Umbilical cord (tissue), 2 donors: Measurements from ENCODE around the gene SLFNL1. TPM values are rescaled to one million over a fixed set of nuclear protein-coding genes. Genes with fewer than 3 reads are reported as not detected.

Experiments
- DNase-seq: peaks from one replicate; pipeline ENCODE4 v3.0.0-alpha.2; 2015; ENCODE audit warnings: low spot score
- total RNA-seq: library from RNA; depleted of rRNA; stranded (reverse); fragments of >200 nt; gene quantifications from one replicate; pipeline ENCODE4 v1.2.3, GENCODE V29; 2014; ENCODE audit warnings: low replicate concordance; ENCODE audit not compliant: insufficient read depth

Gene SLFNL1
- total RNA-seq, 1 donor from 2014 or later, result 1.9 TPM

- peak; percentile 57 for DNase-seq
Observed at GRCh38 chr1:40986956-40987355, 34.6 kb downstream of the SLFNL1 start.

- no peak for DNase-seq
Observed at GRCh38 chr1:40986328-40986783, 35.2 kb downstream of the SLFNL1 start.

GRCh38 chr1:40985875-40986274 lies 35.6 kb downstream of the SLFNL1 start:
- no peak for DNase-seq

GRCh38 chr1:40985161-40985560 lies 36.4 kb downstream of the SLFNL1 start:
- DNase-seq, result no peak

- no peak for DNase-seq
Observed at GRCh38 chr1:40984531-40984930, 37.0 kb downstream of the SLFNL1 start.

GRCh38 chr1:40984066-40984465 lies 37.5 kb downstream of the SLFNL1 start:
- no peak for DNase-seq

GRCh38 chr1:40983286-40983685 lies 38.2 kb downstream of the SLFNL1 start:
- DNase-seq, result no peak

GRCh38 chr1:40982721-40983120 lies 38.8 kb downstream of the SLFNL1 start:
- no peak for DNase-seq

GRCh38 chr1:40981691-40982448 lies 39.7 kb downstream of the SLFNL1 start:
- DNase-seq, result peak; percentile 63

- no peak for DNase-seq
Observed at GRCh38 chr1:40980453-40981121, 40.9 kb downstream of the SLFNL1 start.

GRCh38 chr1:40980068-40980452 lies 41.5 kb downstream of the SLFNL1 start:
- DNase-seq, result no peak

- DNase-seq, result peak; percentile 97
Observed at GRCh38 chr1:40979241-40980067, 42.1 kb downstream of the SLFNL1 start, which contains the start of gene CTPS1. TSS of gene CTPS1 (plus strand) at chr1:40979696. CDS start at chr1:40983291, 3,595 bp downstream.

- DNase-seq, result no peak
Observed at GRCh38 chr1:40978886-40979240, 42.7 kb downstream of the SLFNL1 start.

GRCh38 chr1:40977716-40978115 lies 43.8 kb downstream of the SLFNL1 start:
- no peak for DNase-seq

GRCh38 chr1:40976952-40977690 lies 44.4 kb downstream of the SLFNL1 start:
- DNase-seq, result peak; percentile 52

- DNase-seq, result no peak
Observed at GRCh38 chr1:40974945-40975344, 46.6 kb downstream of the SLFNL1 start.

GRCh38 chr1:40973912-40974311 lies 47.6 kb downstream of the SLFNL1 start:
- DNase-seq, result no peak

- no peak for DNase-seq
Observed at GRCh38 chr1:40971966-40972365, 49.6 kb downstream of the SLFNL1 start.

GRCh38 chr1:40969445-40969844 lies 52.1 kb downstream of the SLFNL1 start:
- DNase-seq, result no peak

- DNase-seq, result peak; percentile 61
Observed at GRCh38 chr1:40966417-40966816, 55.1 kb downstream of the SLFNL1 start.
